Rectal smooth muscle tissue (tissue), 1 donor: ENCODE results near the gene P2RX6.
"Not testable (repeated sequence)": the region's sequence is repeated elsewhere in the genome, so short reads cannot be mapped to it uniquely, and the experiment has no call there.

ENCODE experiments used
- H3K27ac ChIP-seq: one replicate; pipeline ENCODE4 v1.7.0; 2013; ENCODE audit warnings: low read depth, low read length, inconsistent platforms
- H3K27me3 ChIP-seq: one replicate; pipeline ENCODE4 v1.7.0; 2013; ENCODE audit warnings: low read length; ENCODE audit not compliant: control insufficient read depth, insufficient read depth
- H3K36me3 ChIP-seq: one replicate; pipeline ENCODE4 v1.7.0; 2013; ENCODE audit warnings: low read length; ENCODE audit not compliant: control insufficient read depth, insufficient read depth
- H3K4me1 ChIP-seq: one replicate; pipeline ENCODE4 v1.7.0; 2013; ENCODE audit warnings: low read length; ENCODE audit not compliant: control insufficient read depth, insufficient read depth
- H3K4me3 ChIP-seq: one replicate; pipeline ENCODE4 v1.7.0; 2013; ENCODE audit warnings: low read length
- H3K9ac ChIP-seq: one replicate; pipeline ENCODE4 v1.7.0; 2013; ENCODE audit warnings: low read length

P2RX6 gene

GRCh38 chr22:21042978-21043859 is 28.3 kb downstream of the P2RX6 start:
- Histone ChIP-seq H3K36me3 (no peaks in the 10 kb centered on the region), H3K27ac (no peak overlapping the region), H3K27me3 (no peaks in the 10 kb centered on the region), H3K4me1 (peaks cover 5% of the 10 kb centered on the region), H3K9ac (no peak overlapping the region), H3K4me3 (no peak overlapping the region)

GRCh38 chr22:21043860-21044535 is 29.0 kb downstream of the P2RX6 start:
- H3K4me3 ChIP-seq: no peak overlapping the region
- H3K36me3 ChIP-seq: no peaks in the 10 kb centered on the region
- no peak overlapping the region for H3K9ac ChIP-seq
- no peak overlapping the region for H3K27ac ChIP-seq
- H3K27me3 ChIP-seq: no peaks in the 10 kb centered on the region
- H3K4me1 ChIP-seq: peaks cover 5% of the 10 kb centered on the region

GRCh38 chr22:21044931-21045584 is 30.1 kb downstream of the P2RX6 start:
- H3K4me3 ChIP-seq: peak overlapping the region; percentile 54

GRCh38 chr22:21045585-21046294 is 30.8 kb downstream of the P2RX6 start, which contains the start of gene LRRC74B:
LRRC74B (plus strand) TSS chr22:21045946; CDS start chr22:21045987, 41 bp downstream.
- no peaks in the 10 kb centered on the region for H3K27me3 ChIP-seq
- H3K27ac ChIP-seq: no peak within 1 kb of the TSS
- H3K9ac ChIP-seq: no peak within 1 kb of the TSS
- no peaks in the 10 kb centered on the region for H3K36me3 ChIP-seq
- H3K4me3 ChIP-seq: peak within 1 kb of the TSS; percentile 54
- peaks cover 5% of the 10 kb centered on the region for H3K4me1 ChIP-seq

More at GRCh38 chr22:21044931-21045584, 30.1 kb downstream of the P2RX6 start:
- Histone ChIP-seq H3K36me3 (no peaks in the 10 kb centered on the region), H3K27me3 (no peaks in the 10 kb centered on the region), H3K27ac (no peak overlapping the region), H3K4me1 (peaks cover 5% of the 10 kb centered on the region), H3K9ac (no peak overlapping the region)

GRCh38 chr22:21047035-21047661 is 32.2 kb downstream of the P2RX6 start:
- Histone ChIP-seq H3K9ac (no peak overlapping the region), H3K27ac (no peak overlapping the region), H3K27me3 (no peaks in the 10 kb centered on the region), H3K4me1 (peaks cover 5% of the 10 kb centered on the region), H3K36me3 (no peaks in the 10 kb centered on the region), H3K4me3 (no peak overlapping the region)

- H3K9ac ChIP-seq: no peak overlapping the region
- no peak overlapping the region for H3K4me3 ChIP-seq
- no peaks in the 10 kb centered on the region for H3K36me3 ChIP-seq
- no peaks in the 10 kb centered on the region for H3K27me3 ChIP-seq
- peaks cover 5% of the 10 kb centered on the region for H3K4me1 ChIP-seq
- H3K27ac ChIP-seq: no peak overlapping the region
Measured at GRCh38 chr22:21047730-21048129, 32.8 kb downstream of the P2RX6 start.

- not testable (repeated sequence) for H3K9ac ChIP-seq, H3K27me3 ChIP-seq, H3K4me3 ChIP-seq, H3K27ac ChIP-seq, H3K4me1 ChIP-seq, H3K36me3 ChIP-seq
Measured at GRCh38 chr22:21048448-21048847, 33.5 kb downstream of the P2RX6 start.

GRCh38 chr22:21048965-21049364 is 34.0 kb downstream of the P2RX6 start:
- not testable (repeated sequence) for H3K36me3 ChIP-seq, H3K27me3 ChIP-seq, H3K4me1 ChIP-seq, H3K27ac ChIP-seq, H3K4me3 ChIP-seq, H3K9ac ChIP-seq

- no peak overlapping the region for H3K27ac ChIP-seq
Measured at GRCh38 chr22:21051145-21051830, 36.3 kb downstream of the P2RX6 start.

GRCh38 chr22:21051831-21052400 is 37.0 kb downstream of the P2RX6 start:
- Histone ChIP-seq H3K4me1 (no peaks in the 10 kb centered on the region), H3K9ac (no peak overlapping the region), H3K27ac (no peak overlapping the region), H3K36me3 (no peaks in the 10 kb centered on the region), H3K27me3 (no peaks in the 10 kb centered on the region), H3K4me3 (no peak overlapping the region)

More at GRCh38 chr22:21051145-21051830, 36.3 kb downstream of the P2RX6 start:
- no peak overlapping the region for H3K9ac ChIP-seq
- no peaks in the 10 kb centered on the region for H3K36me3 ChIP-seq
- no peaks in the 10 kb centered on the region for H3K4me1 ChIP-seq
- H3K27me3 ChIP-seq: no peaks in the 10 kb centered on the region
- H3K4me3 ChIP-seq: no peak overlapping the region
